GM11168 (cell line): Measurements from ENCODE around the gene SH3GL1.

Source experiments
- in situ Hi-C: fragments of 300-500 bp; cut with MboI; formaldehyde crosslinking; loops from one replicate; pipeline ENCODE4 v1.12.0; 2022; ENCODE audit warnings: low sequenced_read_pairs; ENCODE audit not compliant: unreplicated experiment

The SH3GL1 gene

GRCh38 chr19:4326837-4327251 lies 73.5 kb downstream of the SH3GL1 start:
- in situ Hi-C loops: no loop called here

- in situ Hi-C loops: no loop called here
Observed at GRCh38 chr19:4326215-4326836, 74.0 kb downstream of the SH3GL1 start.

GRCh38 chr19:4324228-4324627 lies 76.1 kb downstream of the SH3GL1 start:
- in situ Hi-C loops: no loop called here

DNA sequence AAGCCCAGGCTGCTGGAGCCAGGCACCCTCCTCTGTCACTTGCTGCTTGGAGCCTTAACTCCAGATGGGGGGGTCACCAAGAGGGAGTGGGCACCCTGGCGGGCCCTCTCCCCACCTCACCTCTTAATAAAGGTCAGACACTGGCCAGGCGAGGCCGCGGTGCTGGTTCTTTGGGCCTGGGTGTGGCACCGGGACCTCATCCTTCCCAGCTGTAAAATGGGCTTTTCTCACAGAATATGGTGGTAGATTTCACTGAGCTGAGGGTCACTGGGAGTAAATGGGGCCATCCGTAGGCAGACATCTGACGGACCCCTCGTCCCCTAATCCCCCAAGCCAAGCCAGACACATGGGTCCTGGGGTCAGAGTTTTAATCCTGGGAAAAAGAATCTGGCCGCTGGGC lies 76.7 kb downstream of the SH3GL1 start:
- in situ Hi-C loops: no loop called here

DNA sequence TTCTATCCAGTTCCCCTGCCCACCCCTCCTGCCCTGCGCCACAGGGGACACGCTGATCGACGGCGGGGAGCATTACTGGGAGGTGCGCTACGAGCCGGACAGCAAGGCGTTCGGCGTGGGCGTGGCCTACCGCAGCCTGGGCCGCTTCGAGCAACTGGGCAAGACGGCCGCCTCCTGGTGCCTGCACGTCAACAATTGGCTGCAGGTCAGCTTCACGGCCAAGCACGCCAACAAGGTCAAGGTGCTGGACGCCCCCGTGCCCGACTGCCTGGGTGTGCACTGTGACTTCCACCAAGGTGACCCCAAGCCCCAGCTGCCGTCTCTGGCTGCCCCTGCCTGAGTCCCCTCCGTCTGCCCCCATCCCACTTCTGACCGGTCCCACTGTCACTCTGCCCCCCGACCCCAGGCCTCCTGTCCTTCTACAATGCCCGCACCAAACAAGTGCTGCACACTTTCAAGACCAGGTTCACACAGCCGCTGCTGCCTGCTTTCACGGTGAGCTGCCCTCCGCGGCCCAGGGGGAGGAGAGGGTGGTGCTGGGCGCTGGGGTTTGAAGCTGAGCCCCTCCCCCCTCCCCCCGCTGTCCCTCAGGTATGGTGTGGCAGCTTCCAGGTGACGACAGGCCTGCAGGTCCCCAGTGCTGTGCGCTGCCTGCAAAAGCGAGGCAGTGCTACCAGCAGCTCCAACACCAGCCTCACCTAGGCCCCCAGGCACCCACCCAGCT lies 77.2 kb downstream of the SH3GL1 start:
- in situ Hi-C loops: no loop called here

DNA sequence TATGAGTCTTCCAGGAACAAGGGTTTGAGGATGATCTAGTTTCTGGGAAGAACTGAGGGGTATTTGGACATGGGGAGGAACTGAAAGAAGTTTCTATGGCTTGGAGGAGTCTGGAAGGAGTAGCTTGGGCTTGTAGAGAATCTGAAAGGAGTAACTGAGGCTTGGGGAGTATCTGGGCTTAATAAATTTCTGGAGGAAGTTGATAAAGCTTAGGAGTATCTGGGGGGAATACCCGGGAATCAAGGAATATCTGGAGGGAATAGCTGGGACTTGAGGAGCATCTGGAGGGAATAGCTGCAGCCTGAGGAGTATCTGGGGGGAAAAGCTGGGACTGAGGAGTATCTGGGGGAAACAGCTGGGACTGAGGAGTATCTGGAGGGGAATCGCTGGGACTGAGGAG lies 79.9 kb downstream of the SH3GL1 start:
- in situ Hi-C loops: no loop called here

DNA sequence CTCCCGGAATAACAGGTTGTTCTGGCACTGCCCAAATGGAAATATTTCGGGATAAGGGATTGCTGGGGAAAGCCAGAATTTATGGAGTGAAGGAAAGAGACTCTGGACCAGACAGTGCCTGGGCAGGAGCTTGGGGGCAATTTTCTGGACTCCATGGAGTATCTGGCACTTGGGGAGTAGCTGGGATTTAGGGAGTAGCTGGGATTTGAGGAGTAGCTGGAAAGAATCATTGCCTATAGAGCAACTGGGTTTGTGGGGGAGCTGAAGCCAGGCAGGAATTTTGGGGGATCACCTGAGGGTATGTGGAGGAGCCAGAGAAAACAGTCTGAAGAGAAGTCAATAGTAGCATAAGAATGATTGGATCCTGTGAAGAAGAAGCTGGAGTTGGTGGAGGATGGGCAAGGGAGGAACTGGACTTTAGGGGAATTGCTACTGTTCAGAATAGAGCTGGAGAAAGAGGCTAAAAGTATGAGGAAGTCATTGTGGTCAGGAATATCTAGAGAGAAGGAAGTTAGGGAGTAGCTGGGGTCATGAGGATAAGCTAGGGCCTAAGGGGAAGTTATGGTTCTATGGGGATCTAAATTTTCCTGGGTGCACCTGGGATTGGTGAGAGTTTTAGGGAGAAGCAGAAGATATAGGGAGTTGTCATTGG lies 81.2 kb downstream of the SH3GL1 start:
- in situ Hi-C loops: no loop called here

- in situ Hi-C loops: no loop called here
Observed at GRCh38 chr19:4318460-4318859, 81.9 kb downstream of the SH3GL1 start.

GRCh38 chr19:4316956-4317355 lies 83.4 kb downstream of the SH3GL1 start:
- in situ Hi-C loops: no loop called here

- in situ Hi-C loops: no loop called here
Observed at GRCh38 chr19:4313847-4314490, 86.4 kb downstream of the SH3GL1 start.
